ENCODE results near the gene OR1D5.
A peak's percentile ranks its signal among the peaks of the same experiment; 100 is the strongest.

DNA sequence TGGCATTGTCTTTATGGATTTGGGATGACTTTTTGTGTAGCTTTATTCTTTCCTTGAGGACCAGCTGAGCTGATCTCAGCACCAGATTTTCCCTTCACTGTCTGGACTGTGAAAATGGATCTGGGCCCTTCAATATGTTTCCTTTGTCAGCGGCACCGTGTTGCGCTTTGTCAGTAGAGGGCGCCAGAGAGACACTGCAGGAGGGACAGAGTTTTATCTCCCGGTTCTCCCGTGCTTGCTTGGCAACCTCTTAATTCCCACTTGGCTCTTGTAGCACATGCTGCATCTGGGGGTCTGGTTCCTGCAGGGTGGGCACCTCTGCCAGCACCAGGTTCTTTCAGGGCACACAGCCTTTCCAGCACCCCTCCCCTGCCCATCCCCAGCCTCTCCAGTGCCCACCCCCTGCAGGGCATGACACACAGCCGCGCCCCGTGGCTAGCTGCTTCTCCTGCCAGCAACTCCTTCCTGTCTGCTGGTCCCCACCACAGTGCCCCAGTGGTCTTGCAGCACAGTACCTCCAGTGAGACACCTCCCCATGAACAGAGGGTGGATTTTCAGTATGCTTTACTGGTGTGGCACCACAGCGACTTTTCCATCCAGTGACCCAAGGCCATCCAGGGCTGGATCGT, 19.6 kb downstream of the OR1D5 start:
- TF ChIP-seq, protein P1, sequence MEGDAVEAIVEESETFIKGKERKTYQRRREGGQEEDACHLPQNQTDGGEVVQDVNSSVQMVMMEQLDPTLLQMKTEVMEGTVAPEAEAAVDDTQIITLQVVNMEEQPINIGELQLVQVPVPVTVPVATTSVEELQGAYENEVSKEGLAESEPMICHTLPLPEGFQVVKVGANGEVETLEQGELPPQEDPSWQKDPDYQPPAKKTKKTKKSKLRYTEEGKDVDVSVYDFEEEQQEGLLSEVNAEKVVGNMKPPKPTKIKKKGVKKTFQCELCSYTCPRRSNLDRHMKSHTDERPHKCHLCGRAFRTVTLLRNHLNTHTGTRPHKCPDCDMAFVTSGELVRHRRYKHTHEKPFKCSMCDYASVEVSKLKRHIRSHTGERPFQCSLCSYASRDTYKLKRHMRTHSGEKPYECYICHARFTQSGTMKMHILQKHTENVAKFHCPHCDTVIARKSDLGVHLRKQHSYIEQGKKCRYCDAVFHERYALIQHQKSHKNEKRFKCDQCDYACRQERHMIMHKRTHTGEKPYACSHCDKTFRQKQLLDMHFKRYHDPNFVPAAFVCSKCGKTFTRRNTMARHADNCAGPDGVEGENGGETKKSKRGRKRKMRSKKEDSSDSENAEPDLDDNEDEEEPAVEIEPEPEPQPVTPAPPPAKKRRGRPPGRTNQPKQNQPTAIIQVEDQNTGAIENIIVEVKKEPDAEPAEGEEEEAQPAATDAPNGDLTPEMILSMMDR (conservative IDR thresholded peaks at IDR 0.05; ENCODE audit: low read length): peak; percentile 68
- no peak for TF ChIP-seq EZH2phosphoT487 (IDR thresholded peaks at IDR 0.05; ENCODE audit: borderline replicate concordance)

Measured in Loucy (cell line).